Measurements from ENCODE around the gene NEURL1B.

Gene NEURL1B

GRCh38 chr5:172716796-172717313 is 75.8 kb downstream of the NEURL1B start:
- H3K4me3 ChIP-seq (ENCODE audit: low read length), result no peak overlapping the region
- no peak for TF ChIP-seq ZNF274 (IDR thresholded peaks at IDR 0.05; ENCODE audit: low read depth, low read length)

GRCh38 chr5:172717481-172718195 is 76.6 kb downstream of the NEURL1B start:
- no peak overlapping the region for H3K4me3 ChIP-seq (ENCODE audit: low read length)
- no peak for TF ChIP-seq ZNF274 (IDR thresholded peaks at IDR 0.05; ENCODE audit: low read depth, low read length)

GRCh38 chr5:172718527-172719114 is 77.6 kb downstream of the NEURL1B start:
- no peak overlapping the region for H3K4me3 ChIP-seq (ENCODE audit: low read length)
- no peak for TF ChIP-seq ZNF274 (IDR thresholded peaks at IDR 0.05; ENCODE audit: low read depth, low read length)

GRCh38 chr5:172719211-172719610 is 78.1 kb downstream of the NEURL1B start:
- no peak for TF ChIP-seq ZNF274 (IDR thresholded peaks at IDR 0.05; ENCODE audit: low read depth, low read length)
- H3K4me3 ChIP-seq (ENCODE audit: low read length), result no peak overlapping the region

GRCh38 chr5:172720655-172721054 is 79.6 kb downstream of the NEURL1B start:
- TF ChIP-seq ZNF274 (IDR thresholded peaks at IDR 0.05; ENCODE audit: low read depth, low read length), result no peak
- H3K4me3 ChIP-seq (ENCODE audit: low read length), result no peak overlapping the region

GRCh38 chr5:172721455-172722326 is 80.6 kb downstream of the NEURL1B start:
- no peak overlapping the region for H3K4me3 ChIP-seq (ENCODE audit: low read length)
- TF ChIP-seq ZNF274 (IDR thresholded peaks at IDR 0.05; ENCODE audit: low read depth, low read length), result no peak

- no peak for TF ChIP-seq ZNF274 (IDR thresholded peaks at IDR 0.05; ENCODE audit: low read depth, low read length)
- H3K4me3 ChIP-seq (ENCODE audit: low read length), result no peak overlapping the region
Observed at GRCh38 chr5:172722327-172722815, 81.3 kb downstream of the NEURL1B start.

- H3K4me3 ChIP-seq (ENCODE audit: low read length), result no peak overlapping the region
- TF ChIP-seq ZNF274 (IDR thresholded peaks at IDR 0.05; ENCODE audit: low read depth, low read length), result no peak
Observed at GRCh38 chr5:172723508-172723907, 82.4 kb downstream of the NEURL1B start.

- no peak overlapping the region for H3K4me3 ChIP-seq (ENCODE audit: low read length)
- TF ChIP-seq ZNF274 (IDR thresholded peaks at IDR 0.05; ENCODE audit: low read depth, low read length), result no peak
Observed at GRCh38 chr5:172724242-172725183, 83.5 kb downstream of the NEURL1B start.

- no peak for TF ChIP-seq ZNF274 (IDR thresholded peaks at IDR 0.05; ENCODE audit: low read depth, low read length)
- H3K4me3 ChIP-seq (ENCODE audit: low read length), result no peak overlapping the region
Observed at GRCh38 chr5:172725273-172725672, 84.2 kb downstream of the NEURL1B start.

GRCh38 chr5:172725785-172726184 is 84.7 kb downstream of the NEURL1B start:
- no peak for TF ChIP-seq ZNF274 (IDR thresholded peaks at IDR 0.05; ENCODE audit: low read depth, low read length)
- no peak overlapping the region for H3K4me3 ChIP-seq (ENCODE audit: low read length)

- TF ChIP-seq ZNF274 (IDR thresholded peaks at IDR 0.05; ENCODE audit: low read depth, low read length), result no peak
- H3K4me3 ChIP-seq (ENCODE audit: low read length), result no peak overlapping the region
Observed at GRCh38 chr5:172726966-172727365, 85.9 kb downstream of the NEURL1B start.

GRCh38 chr5:172727551-172727950 is 86.5 kb downstream of the NEURL1B start:
- no peak for TF ChIP-seq ZNF274 (IDR thresholded peaks at IDR 0.05; ENCODE audit: low read depth, low read length)
- H3K4me3 ChIP-seq (ENCODE audit: low read length), result no peak overlapping the region
